Activated gamma-delta T cell (primary cell): ENCODE measurements around the gene RPUSD3.
"Not testable (repeated sequence)": the region's sequence is repeated elsewhere in the genome, so short reads cannot be mapped to it uniquely, and the experiment has no call there.

Experiments used
- DNase-seq: peaks from one replicate; lab custom pipeline; 2025; lab: John Stamatoyannopoulos, UW

RPUSD3 gene

DNA sequence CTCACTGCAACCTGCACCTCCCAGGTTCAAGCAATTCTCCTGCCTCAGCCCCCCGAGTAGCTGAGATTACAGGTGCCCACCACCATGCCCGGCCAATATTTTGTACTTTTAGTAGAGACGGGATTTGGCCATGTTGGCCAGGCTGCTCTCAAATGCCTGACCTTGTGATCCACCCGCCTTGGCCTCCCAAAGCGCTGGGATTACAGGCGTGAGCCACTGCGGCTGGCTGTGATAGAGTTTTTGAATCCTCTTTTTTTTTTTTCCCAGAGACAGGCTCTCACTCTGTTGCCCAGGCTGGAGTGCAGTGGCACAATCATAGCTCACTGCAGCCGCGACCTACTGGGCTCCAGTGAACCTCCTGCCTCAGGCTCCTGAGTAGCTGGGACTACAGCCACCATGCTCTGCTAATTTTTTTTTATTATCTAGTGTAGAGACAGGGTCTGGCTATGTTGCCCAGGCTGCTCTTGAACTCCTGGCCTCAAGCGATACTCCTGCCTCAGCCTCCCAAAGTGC is 21.4 kb upstream of the RPUSD3 start:
- DNase-seq: not testable (repeated sequence)

DNA sequence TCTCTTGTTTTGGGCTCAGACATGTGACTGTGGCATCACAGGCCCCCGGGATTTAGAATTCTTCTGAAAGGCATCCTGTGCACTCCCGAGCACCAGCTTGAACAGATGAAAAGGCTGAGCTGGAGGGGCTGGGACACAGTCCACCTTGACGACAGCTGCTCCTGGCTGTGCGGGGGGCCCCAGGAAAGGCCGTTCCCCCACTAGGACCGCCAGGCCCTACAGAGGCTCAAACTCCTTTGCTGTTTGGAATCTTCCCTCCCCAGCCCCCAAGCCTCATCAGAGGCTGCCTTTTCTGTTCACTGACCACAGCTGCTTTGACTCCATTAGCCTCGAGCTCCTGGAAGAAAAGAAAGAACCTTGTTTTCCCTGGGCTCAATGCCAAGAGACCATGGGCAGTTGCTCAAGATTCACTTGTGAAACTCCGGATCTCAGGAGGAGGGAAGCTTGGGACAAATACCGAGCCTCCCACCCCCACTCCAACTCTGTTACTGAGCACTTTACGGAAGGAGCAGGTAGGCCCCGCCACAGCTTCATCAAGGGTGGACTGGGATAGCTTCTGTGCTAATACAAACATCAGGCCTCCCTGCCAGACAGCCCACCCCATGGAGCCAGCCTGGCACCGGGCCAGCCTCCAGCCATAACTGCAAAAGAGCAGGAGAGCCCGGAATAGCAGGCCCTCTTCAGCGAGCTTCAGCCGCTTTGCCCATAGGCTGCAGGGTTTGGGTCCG is 20.6 kb upstream of the RPUSD3 start:
- no peak for DNase-seq

DNA sequence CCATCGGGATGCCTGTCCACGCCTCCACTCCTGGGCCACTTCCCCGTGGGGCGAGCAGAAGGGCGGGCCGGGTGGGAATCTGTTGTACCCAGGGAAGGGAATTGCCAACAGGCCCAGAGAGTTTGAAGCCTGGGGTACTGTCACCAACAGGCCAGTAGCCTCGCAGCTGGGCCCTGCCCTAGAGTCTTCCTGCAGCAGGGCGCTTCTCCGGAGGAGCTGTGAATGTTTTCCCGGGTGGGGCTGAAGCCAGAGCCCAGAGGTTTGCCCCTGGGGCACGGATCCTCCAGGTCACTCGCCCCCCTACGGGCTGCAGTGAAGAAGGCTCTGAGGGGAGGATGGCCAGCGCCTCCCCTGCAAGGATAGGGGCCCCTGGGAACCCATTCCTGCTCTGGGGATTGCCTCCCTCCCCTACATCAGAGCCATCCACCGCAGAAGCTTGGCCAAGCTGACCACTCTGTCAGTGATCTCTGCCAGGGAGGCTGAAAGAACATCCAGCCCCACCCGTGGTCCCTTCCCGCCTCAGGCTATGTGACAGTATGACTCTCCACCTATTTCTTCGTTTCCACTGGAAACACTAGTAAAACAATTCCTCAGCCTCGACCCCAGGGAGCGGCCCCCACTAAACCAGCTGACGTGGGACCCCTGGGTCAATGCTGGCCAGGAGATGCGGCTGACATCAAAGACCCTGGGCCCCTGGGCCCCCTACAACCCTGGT is 19.4 kb upstream of the RPUSD3 start:
- no peak for DNase-seq

DNA sequence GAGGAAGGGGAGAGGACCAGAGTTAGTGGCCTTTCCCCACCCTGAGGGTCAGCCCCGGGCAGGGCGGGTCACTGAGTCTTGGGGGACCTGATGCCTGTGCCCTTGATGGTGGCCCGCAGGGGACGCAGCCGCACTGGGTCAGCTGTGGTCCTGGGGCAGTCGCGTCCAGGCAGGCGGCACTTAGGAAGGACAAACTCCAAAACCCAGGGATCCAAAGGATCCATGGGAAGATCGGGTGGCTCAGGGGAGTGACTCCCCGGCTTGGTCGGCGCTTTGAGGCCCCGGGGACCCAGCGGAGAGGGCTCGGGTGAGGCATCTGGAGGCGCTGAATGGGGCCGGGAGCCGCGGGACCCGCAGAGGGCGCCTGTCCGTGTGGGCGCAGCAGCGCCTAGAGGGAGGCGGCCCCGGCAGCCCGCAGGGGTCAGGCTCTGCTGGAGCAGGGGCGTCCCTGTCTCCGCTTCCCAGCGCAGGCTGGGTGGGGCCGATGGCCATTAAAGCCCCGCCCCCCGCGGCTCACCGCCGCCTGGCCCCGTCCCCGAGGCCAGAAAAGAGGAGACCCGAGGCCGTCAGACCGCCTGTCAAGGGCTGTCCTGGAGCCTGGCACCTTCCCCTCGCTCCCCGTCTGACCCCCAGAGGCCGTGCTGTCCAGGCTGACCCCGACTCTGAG is 18.7 kb upstream of the RPUSD3 start:
- peak; percentile 14 for DNase-seq

DNA sequence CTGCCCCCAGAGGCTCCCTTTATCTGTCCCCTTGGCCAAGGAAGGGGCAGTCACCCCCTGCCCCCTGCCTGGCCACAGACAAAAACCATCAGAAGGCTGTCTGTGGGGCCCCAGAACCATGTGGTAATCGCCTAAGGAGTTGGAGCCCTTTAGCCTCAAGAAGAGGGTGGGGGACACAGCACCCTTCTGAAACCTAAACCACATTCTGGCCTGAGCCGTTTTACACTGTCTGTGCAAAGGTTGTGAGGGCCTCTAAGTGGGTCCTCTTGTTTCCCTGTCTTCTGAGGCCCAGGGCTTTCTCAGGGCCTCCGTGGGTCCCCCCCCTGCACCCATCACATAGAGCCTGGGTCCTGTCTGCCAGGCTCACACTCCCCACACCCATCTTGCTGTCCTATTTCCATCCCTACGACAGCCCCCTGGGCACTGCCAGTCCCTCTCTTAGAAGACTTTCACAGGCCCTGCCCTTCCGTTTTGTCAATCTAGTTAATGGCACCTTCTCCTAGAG is 17.9 kb upstream of the RPUSD3 start:
- DNase-seq: no peak

DNA sequence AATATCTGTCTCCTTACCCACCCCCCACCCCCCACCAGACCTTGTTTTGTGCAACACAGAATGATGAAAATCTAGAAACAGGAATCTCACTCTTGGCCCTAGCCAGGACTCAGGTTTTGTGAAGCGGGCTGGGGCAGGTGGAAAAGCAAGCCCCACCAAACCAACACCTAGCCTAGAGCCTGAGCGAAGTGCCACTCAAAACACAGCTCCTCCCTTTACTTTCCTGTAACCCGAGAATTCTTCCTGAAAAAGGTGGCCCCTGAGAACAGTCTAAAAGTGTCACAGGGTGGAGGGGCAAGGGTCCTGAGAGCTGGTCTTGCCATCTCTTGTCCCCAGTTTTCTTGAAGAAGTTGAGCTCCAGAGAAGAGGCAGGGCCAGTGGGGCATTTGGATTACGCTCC is 17.4 kb upstream of the RPUSD3 start:
- no peak for DNase-seq

DNA sequence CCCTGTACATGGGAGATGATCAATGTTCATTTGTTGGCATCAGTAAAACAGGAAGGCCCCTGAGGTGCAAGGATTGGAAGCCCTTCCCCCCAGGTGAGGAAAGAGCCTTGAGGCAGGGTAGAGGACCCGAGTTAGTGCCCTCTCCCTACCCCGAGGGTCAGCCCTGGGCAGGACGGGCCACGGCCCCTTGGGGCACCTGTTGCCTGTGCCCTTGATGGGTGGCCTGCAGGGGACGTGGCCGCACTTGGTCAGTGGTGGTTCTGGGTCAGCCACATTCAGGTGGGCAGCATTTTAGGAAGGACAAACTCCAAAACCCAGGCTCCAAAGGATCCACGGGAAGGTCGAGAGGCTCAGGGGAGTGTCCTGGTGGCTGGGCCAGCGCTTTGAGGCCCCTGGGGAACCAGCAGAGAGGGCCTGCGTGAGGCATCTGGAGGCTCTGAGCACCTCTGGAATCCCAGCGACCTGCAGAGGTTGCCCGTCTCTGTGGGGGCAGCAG is 15.8 kb upstream of the RPUSD3 start:
- no peak for DNase-seq

DNA sequence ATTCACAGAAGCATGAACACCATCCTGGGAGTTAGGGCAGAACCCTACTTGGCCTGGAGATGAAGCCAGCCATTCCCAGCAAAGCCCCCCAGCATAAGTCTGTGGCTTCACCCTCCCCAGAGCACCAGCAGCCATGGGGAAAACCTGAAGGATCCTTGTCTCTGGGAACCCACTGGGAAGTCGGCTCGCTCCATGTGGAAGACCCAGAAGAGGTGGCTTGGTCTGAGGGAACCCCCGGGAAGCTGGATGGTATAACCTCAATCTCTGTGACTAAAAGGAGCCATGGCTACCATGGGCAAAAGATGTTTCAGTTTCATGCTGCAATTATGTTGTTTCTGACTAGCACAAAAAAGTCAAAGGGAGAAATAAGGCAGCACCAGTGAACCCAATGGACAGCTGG is 11.8 kb upstream of the RPUSD3 start:
- DNase-seq: no peak

DNA sequence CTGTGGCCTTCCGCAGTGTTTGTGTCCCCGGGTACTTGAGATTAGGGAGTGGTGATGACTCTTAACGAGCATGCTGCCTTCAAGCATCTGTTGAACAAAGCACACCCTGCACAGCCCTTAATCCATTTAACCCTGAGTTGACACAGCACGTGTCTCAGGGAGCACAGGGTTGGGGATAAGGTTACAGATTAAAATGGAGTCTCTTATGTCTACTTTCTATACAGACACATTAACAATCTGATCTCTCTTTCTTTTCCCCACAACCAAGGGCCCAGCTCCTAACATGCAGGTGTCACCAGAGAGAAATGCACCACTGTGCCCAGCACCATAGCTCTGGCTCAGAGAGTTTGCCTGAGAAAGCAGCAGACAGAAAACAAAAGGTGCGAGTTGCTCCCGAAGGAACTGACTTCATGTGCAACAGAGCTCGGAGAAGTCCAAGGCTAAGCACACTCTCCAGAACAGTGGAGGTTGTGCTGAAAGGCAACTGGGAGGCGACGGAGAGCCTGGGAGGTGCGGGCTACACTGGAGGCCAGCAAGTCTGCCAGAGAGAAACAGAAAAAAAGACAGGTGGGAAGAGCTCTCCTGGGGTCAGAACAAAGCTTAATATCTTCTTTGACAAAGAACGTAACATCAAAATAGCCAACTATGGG is 10.6 kb upstream of the RPUSD3 start:
- DNase-seq: not testable (repeated sequence)

DNA sequence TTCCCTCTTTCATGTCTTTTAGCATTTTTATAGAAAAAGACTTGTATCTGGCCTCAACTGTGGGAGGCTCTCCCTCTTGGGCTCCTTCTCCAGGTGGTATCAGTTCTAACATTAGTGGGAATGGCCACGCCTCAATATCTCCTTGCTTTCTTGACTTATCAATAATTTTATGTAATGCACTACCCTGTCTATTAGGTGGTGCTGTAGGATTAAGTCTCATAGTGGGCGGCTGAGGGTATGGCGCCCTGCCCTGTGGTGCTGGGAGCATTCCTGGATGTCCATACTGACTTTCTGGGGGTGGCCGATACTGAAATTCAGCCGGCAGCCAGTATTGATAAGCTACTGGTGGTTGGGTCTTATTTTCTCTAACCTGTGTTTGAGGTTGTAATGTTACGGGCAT is 8.7 kb upstream of the RPUSD3 start:
- no peak for DNase-seq

DNA sequence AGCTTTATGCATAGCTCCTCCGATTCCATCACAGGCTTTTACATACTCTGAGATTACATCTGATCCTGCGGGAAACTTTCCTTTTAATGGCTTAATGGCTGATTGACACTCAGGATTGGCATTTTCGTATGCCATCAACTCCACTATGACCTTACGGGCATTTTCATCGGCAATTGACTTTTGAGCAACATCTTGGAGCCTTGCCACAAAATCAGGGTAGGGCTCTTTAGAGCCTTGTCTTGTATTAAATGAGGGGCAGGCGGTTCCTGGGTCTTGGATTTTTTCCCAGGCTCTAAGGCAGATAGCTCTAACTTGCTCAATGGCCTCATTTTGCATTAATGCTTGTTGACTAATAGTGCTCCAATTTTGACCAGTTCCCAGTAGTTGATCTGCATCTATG is 8.1 kb upstream of the RPUSD3 start:
- DNase-seq: not testable (repeated sequence)

DNA sequence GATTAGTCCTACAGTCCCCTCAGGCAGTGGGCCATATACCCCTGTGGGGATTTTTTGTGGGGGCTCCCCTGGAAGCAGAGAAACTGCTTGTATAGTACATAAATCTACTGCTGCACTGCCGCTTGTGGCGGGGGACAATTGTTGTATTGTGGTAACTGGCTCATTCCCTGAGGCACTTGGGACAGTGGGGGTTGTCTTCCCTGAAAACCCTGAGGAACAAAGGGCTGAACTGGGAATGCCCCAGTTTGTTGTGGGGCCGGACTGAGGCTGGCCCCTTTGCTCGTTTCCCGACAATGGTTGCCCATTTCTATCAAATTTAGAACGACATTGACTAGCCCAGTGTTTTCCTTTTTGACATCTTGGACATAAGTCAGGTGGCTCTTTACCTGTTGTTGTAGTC is 7.6 kb upstream of the RPUSD3 start:
- not testable (repeated sequence) for DNase-seq

DNA sequence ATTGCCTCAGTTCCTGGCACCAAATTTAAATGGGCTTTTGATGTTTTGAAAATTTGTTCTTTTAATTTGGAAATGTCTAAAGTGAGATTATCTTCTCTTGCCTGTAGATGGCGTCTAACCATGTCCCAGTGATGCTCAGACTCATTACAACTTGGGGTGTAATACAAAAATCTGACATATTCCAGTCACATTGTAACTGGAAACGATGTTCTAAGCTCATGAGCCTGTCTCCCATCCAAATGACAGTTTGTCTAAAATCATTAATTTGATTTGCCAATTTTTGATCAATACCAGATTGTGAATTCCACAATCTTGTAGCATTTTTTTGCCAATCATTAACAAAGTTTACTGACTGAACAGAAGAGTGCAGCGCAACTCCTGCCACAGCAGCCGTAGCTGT is 5.1 kb upstream of the RPUSD3 start:
- DNase-seq: not testable (repeated sequence)

DNA sequence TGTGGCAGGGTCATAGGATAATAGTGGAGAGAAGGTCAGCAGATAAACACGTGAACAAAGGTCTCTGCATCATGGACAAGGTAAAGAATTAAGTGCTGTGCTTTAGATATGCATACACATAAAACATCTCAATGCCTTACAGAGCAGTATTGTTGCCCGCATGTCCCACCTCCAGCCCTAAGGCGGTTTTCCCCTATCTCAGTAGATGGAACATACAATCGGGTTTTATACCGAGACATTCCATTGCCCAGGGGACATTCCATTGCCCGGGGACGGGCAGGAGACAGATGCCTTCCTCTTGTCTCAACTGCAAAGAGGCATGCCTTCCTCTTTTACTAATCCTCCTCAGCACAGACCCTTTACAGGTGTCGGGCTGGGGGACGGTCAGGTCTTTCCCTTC is 4.1 kb upstream of the RPUSD3 start:
- DNase-seq: not testable (repeated sequence)

DNA sequence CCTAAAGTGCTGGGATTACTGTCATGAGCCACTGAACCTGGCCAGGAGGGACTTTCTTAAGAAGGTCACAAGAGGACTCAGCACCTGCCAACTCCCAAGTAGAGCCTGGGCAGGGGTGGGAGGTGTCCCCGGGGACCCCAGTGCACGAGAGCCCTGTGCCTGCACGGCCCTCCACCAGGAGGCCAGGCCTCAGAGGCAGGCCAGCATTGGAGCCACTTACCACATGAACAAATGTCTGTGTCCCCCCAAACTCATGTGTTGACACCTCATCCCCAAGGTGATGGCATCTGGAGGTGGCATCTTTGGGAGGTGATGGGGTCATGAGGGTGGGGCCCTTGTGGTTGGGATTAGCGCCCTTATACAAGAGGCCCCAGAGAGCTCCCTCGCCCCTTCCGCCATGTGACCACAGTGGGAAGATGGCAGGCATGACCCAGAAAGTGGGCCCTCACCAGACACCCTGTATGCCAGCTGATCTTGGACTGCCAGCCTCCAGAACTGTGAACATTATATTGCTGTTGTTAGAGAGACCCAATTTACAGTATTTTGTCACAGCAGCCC is 3.2 kb upstream of the RPUSD3 start:
- DNase-seq: no peak

DNA sequence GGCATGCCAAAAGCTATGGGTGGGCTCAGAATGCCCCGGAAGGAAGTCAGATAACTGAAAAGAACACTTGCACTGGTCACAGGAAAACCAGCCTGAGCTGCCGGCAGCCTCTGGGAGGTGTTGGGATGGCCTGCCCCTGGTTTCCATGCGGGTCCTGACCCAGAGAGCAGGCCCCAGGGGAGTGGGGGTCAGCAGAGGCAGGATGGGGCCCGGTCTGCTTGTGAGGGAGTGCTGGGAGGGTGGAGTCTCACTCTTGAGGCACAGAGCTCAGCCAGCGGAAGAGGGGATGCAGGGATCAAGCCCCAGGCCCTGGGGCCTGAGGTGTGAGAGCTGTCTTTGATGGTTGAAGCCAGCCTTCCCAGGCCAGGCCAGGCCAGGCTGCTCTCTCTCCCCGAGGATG is 2.4 kb upstream of the RPUSD3 start:
- DNase-seq: no peak

DNA sequence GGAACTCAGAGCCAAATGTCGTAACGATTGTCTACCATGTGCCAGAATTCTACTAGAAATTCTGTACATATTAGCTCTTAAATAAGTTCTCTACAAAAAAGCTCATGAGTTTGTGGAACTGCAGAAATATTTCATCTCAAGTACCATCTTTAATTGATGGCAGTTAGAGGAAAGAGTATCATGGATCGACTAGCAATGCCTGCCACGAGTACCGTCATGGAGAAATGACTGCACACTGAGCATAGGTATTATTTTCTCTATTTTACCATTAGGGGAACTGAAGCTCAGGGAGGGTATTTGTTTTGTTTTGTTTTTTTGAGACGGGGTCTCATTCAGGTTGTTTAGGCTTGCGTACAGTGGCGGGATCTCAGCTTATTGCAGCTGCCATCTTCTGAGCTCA is 2.8 kb downstream of the RPUSD3 start:
- no peak for DNase-seq

DNA sequence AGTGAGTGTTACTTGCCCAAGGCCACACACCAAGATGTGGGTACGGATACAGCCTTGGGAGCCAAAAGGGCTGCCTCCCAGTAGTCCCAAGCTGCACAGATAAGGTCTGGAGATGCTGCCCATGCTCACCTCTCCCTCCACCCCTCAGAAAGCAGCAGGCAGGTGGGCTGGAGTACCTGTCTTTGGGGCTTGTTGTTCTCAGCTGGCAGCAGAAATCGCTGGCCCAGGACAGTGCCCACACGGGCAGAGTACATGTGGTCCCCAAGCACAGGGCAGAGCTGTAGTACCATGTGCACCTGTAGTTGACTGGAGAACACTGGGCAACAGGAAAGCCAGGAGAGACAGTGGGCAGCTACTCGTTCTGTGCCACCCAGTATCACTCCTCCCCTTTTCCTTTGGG is 5.0 kb downstream of the RPUSD3 start:
- no peak for DNase-seq

DNA sequence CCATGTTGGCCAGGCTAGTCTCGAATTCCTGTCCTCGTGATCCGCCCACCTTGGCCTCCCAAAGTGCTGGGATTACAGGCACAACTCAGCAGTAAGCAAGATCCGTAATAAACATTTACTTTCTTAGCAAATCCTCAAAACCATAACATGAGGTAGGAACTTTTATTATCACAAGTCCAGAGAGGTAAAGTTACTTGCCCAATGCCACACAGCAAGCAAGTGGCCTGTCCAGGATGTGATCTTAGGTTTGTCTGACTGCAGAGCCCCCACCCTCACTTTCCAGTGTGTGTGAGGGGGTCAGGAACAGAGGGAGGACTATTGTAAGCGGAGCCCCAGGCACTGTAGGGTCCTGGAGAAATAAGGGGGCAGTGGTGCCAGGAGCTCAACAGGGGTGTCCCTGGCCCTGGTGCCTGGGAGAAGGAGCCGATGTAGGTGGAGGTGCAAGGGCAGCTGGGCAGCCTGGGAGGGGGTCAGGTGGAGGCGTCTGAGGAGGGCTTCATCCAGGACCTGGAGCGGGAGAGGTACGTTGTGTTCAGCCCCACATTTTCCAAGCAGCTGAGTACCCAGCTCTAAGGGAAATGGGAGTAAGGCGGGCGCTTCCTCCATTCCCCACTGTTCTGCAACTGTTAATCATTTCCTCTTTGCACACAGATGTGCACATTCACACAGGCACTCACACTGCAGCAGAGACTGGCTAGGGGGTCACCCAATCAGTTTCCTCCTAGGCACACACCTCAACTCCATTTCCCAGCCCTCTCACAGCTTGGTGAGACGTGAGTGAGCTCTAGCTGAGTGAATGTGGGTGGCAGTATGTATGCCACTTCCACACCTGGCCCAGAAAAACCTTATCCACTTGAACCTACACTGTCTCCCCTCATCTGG is 5.9 kb downstream of the RPUSD3 start:
- DNase-seq: no peak

DNA sequence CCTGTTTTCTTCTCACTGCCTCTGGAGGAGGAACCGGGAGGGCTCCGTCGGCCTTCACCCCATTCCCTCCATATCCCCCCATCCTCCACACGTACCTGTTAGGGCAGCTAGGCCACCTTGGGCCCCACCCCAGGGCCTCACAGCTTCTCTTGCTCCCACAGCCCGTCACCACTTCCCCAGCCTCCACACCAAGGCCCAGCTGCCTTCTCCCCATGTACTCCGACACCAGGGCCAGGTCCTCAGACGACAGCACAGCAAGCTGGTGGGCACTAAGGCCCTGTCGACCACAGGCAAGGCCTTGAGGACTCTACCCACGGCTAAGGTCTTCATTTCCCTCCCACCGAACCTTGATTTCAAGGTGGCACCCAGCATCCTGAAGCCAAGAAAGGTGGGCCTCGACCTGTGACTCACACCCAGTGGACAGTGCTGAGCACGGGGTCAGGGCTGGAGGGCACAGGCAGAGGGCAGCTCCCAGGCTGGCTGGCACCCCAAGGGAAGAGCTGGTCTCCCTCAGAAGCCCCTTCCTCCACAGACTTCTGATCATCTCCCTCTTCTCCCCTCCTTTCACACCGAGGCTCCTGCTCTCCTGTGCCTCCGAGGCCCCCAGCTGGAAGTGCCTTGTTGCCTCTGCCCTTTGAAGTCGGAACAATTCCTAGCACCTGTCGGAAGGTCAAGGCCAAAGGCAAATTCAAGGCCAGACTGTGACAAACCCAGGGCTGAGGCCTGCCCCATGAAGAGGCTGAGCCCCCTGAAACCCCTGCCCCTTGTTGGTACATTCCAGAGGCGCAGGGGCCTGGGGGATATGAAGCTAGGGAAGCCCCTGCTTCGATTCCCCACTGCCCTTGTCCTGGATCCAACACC is 9.1 kb downstream of the RPUSD3 start:
- no peak for DNase-seq
